CD4-positive, alpha-beta T cell treated with Interleukin-15 for 1 hour (primary cell): ENCODE results near the gene TECRL.

Experiments used
- DNase-seq: peaks from one replicate; pipeline ENCODE4 v3.0.0-alpha.2; 2020

TECRL gene, protein sequence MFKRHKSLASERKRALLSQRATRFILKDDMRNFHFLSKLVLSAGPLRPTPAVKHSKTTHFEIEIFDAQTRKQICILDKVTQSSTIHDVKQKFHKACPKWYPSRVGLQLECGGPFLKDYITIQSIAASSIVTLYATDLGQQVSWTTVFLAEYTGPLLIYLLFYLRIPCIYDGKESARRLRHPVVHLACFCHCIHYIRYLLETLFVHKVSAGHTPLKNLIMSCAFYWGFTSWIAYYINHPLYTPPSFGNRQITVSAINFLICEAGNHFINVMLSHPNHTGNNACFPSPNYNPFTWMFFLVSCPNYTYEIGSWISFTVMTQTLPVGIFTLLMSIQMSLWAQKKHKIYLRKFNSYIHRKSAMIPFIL

DNA sequence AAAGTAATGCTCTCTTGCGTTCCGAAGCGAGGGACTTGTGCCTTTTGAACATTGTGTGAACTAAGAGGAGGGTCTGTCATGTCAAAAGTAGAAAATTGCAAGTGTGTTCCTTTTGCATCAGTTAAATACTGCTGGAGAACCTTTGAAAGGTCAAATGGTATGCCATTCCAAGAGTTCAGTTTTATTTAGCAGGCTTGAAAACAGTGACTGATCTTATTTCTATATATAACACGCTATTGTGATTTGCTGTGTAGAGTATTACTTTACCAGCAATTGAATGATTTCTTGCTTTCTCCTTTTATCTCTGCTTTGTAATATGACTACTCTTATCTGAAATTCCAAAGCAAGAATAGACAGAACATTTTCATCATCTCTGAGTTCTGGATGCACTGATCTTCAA, at the start of gene TECRL:
TECRL (minus strand) TSS at position 151 of the 400 bp plus-strand sequence; CDS start at position 52, 99 bp downstream.
- DNase-seq, result no peak

DNA sequence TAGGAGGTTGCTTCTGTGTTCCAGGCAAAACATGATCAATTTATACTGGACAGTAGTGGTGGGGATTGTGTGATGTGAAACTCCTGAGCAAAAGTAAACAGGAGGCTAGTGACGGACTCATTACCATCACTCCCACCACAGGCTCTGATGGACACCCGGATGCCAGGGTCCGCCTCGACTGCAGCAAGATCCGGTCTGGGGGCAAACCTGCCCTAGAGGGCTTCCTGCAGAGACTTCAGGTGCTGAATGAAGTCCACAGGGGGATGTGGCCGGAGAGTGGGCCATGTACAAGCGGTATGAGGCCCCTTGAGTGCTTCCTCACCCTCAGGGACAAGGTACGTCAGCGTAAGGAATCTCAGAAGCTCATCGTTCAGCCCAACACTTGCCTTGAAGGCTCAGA, 23.4 kb upstream of the TECRL start:
- DNase-seq, result no peak

DNA sequence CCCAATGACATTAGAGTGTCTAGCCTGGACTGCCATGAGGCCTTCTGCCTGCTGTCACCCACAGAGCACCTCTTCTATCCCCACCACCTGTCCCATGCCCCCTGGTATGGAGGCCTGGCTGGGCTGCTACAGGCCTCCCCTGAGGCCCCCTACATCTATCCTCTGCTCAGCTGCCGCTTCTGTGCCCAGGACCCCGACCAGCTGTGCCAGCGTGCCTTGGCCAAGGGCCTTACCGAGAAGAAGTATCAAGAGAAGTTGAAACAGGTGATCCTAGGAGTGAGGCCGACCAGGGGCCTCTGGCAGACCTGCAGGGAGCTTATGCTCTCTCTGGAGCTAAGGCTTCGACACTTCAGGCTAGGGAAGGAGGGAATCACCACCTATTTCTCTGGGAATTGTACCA, 21.7 kb upstream of the TECRL start:
- DNase-seq, result no peak

DNA sequence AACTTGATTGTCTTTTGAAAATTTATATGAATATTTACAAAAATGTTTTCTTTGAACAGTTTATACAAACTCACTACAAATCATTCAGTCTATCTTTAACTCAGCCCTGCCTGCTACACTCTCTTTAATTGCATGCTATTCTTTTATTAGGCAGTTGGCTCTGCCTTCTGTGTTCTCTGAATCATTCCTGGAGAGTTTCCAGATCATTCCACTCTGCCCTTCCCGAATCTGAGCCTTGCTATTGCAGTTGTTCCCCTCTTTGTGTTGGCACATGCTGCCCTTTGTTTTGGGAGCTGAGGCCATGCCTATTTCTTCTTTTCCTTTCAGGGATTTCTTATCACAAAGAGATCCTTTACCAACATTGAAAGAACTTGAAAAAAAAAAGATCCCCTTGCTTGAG, 8.7 kb upstream of the TECRL start:
- DNase-seq, result no peak

DNA sequence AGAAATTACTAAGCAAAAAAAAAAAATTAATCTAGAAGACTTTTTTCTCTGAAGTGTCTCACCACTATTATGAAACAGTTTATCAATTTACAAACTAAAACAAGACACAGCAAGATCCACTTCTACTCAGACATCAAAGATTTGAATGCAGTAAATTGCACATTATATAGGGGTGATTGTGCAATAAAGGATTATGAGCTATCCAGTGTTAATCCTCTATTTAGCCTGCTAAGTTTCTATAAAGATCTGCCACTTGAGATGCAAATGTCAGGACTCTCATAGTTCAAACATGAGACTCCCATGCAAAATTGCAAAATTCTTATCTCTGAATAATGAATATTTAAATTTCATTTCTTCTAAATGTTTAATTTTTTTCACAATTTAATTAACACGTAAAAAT, 2.2 kb downstream of the TECRL start:
- DNase-seq, result no peak

DNA sequence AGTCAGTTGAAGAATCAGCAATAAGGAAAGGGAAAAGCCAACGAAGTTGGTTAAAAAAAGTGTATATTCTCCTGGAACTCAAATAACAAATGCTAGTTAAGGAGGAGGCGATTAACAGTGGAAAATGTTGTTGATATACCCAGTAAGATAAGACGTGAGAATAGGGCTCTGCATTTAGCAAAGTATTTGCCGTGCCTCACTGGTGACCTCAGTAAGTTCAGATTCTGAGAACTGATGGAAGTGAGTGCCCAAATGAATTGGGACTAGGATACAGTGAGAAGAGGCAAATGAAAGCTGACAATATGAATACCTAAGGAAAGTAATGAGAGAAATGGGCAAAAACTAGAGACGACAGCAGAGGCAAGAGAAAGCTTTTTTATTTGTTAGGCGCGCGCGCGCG, 3.5 kb downstream of the TECRL start:
- DNase-seq, result no peak

DNA sequence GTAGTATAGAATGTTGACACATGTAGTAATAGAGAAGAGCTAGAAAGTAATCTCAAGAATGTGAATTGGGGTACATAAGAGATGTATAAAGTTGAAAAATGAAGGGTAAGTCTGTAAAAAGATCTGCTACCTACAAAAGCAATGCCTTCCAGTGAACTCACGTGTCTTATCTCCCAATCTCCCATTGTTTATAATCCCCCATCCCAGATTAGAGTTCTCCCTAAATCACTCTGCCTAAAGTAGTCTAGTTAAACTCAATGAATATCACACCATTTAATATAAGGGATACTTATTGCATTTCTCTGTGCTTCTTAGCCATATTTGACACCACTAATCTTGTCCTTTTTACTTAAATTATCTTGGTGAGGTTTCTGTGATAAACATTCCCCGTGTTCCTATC, 6.6 kb downstream of the TECRL start:
- DNase-seq, result no peak

DNA sequence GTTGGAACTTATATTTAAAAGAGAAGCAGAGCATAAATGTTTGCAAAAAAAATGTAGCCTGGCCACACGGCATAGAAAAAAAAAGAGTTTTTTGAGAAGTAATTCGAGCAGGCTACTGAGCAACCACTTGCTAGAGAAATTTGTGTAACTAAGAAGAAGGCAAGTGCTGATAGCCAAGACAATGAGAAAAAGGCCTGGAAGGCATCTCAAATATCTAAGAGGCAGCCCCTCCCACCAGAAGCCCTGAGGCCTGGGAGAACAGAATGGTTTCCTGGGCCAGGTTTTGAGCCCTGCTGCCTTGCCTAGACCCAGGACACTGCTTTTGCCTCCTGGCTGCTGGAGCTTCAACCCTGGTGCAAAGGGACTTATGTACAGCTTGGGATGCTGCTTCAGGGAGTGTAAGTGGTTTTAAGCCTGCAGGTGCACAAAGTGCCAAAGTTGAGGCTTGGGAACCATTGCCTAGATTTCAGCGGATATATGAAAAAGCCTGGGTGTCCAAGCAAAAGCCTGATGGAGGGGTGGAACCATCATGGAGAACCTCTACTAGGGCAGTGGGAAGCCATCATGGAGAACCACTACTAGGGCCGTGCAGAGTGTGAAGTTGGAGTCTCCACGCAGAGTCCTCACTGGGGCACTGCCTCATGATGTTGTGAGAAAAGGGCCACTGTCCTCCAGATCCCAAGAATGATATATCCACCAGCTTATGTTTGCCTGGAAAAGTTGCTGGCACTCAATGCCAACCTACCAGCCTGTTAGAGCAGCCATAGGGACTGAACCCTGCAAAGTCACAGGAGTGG, 9.7 kb downstream of the TECRL start:
- DNase-seq, result no peak

DNA sequence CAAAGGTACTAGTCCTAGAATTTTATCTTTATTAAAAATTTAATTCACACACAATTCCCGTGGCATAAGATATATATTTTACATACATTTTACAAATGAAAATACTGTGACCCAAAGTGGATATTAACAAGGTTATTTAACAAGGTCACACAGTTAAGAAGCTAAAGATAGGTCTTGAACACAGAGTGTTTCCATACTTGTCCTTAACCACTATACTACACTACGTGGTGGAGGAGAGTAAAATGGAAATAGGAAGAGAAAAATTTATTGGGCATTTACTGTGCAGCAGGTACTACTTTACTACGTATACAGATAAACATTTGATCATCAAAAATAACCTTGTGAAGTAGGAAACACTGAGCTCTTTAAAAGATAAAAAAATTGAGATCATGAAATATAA, 14.8 kb downstream of the TECRL start:
- no peak for DNase-seq

DNA sequence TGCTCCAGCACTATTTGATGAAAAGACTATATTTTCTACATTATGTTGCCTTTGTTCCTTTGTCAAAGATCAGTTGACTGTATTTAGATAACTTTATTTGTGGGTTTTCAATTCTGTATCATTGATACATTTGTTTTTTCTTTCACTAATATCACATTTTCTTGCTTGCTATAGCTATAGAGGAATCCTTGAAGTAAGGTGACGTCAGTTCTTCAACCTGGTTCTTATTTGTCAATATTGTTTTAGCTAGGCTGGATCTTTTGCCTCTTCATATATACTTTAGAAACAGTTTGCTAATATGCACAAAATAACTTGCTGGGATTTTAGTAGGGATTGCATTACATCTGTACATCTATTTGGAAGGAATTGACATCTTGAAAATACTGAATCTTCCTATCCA, 21.0 kb downstream of the TECRL start:
- DNase-seq, result no peak

DNA sequence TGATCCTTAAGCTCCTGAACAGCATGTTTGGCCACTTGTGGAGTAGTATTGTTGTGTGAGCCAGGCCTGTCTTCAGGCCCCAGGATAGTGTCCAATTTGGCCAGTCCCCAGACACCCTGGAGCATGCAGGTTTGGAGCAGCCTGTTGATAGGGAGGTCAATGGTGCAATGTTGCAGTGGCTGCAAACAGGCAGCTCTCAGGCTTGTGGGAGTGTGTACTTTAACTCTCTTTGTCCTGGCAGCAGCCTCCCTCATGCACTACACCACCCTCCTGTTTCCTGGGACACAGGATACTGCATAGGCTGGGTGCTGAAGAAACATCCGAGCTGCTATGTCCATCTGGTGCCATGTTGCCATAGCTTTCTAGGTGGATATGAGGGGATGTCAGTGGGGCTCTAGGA, 24.0 kb downstream of the TECRL start:
- no peak for DNase-seq

DNA sequence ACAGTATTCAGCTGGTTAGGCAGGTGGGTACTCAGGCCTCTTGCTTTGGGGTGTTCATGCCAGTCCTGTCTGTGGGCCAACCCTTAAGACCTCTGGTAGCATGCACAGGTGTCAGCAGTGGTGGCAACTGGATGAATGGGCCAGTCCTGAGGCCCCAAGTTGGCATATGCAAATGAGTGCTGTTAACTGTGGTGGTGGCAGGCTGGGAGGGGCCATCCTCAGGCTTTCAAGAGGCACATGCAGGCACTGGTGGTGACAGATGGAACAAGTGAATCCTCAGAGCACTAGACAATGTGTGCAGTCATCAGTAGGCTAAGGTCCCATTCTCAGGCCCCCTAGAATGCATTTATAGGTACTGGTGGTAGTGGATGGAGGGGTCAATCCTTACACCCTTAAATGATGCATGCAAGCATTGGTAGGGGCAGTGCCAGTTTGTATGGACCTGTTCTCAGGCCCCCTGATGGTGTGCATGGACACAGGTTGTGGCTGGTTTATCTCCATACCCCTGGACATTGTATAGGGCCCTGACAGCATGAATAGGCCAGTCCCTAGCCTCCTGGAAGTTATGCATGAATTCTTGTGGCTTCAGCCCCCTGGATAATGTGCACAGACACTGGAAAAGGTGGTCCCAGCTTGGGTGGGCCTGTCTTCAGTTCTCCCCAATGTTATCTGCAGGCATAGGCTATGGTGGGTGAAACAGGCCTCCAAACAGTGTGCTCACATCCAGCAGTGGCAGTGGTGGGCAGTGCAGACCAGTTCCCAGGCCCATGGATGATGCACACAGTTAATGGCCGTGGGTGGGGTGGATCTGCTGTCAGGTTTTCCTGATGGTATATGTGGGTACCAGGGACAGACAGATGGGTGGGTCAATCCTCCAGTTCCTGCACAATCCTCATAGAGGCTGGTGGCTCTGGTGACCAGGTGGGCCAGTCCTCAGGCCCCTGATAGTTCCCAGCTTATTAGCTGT, 24.7 kb downstream of the TECRL start:
- DNase-seq, result no peak

DNA sequence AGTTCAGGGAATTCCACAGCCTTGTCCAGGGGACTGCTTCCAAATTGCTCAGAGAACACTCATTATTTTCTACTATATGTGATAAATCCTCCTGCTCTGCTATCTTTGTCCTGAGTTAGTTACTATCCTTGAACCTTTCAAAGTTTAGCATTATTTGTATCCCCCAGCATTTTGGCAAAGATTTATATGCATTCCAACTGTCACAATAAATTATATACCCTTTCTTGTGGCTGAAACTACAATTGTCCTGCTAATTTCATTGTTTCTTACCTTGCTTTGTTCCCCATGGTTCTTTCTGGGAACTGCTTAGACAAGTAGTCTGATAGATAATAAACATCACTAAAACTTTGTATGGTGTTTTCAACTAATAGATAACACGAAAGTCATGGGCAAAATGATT, 40.5 kb downstream of the TECRL start:
- DNase-seq, result no peak

DNA sequence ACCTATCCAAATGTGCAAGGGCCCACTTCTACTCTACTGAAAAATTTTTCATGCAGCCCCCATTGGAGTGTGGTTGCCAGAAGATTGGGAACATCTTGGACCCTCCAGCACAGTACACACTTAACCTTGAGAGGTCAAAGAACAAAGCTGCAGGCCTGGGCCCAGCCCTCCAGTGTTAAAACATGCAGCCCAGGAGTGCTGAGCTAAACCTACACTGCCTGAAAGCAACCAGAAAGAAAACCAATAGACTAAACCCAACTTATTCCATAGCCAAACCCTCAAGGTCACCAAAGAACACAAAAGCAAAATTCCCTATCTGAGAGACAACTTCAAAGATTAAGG, 47.9 kb downstream of the TECRL start:
- DNase-seq, result no peak

DNA sequence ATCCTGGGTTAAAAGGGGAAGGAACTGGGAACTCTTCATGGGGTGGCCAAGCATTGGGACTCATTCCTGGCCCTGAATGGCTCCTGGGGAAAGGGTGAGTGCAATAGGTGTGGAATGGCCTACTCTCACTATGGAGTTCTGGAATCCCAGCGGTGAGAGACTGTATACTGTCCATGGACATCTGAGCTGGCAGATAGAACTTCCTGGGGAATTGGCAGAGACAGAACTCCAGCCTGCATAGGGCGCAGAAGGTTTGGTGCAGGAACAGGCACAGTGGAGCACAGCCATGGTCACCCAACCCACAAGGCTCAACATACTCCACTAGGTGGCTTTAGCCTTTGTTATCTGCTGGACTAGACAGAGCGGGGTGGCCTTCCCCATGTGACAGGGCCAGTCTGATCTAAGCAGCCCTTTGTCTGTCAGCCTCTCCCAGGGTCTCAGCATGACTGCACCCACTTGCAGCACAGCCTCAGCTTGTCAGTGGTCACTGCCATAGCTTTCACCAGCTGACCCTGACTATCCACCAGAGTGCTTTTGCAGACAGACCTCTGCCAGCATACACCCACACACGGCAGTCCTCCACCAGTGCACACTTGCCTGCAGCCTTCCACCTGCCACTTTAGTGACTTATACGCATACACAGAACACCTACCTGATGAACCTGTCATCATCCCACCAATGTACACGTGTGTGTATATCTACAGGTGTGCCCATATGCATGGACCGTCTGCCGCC, 48.4 kb downstream of the TECRL start:
- DNase-seq, result no peak

DNA sequence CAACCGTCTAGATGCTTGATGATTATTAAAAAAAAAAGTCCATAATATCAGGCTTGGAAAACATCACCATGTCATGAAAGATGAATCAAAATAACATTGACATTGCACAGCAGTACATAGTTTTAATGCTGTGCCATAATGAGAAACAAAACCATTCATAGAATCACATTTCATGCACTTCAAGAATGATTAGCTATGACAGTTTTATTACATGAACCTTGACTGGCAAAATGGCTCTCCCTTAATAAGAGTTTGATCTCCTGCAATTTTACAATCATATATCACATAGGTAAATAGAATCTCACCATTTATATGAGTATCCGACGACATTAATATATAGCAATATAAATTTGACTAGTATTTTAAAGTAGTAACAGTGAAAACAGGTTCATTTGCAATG, 49.8 kb downstream of the TECRL start:
- DNase-seq, result no peak

DNA sequence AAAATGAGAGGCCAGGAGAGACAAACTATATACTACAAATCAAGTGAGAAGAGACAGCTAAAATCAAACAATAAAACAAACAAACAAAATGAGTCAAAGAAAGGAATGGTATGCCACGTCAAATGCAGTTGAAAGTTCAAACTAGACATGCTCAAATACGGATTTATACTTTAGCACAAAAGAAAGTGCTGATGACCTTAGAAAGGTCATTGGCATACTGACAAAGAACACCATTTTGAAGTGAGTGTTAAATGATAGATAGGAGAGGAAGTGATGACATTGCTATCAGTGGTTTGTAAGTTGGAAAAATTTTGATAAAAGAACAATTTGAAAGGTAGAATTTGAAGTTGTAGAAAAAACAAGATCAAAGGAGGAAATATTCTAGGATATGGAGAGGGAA, 55.3 kb downstream of the TECRL start:
- DNase-seq, result no peak

DNA sequence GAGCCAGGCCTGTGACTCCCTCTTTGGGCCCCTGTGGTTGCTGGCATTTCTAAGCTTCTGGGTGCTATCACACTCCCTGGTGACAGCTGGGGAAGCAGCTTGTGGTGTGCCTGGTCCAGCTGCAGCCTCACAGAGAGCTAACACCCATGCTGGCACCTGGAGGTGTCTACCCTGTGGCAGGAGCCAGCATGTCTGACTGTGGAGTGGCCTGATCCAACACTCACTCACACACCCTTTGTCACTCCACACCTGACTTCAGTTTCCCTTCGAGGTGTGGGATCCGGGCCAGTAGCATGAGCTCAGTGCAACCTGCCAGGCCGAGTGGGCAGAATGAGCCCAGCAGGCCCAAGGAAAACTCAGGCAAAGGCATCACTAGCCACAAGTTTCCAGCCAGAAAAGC, 67.5 kb downstream of the TECRL start:
- no peak for DNase-seq

DNA sequence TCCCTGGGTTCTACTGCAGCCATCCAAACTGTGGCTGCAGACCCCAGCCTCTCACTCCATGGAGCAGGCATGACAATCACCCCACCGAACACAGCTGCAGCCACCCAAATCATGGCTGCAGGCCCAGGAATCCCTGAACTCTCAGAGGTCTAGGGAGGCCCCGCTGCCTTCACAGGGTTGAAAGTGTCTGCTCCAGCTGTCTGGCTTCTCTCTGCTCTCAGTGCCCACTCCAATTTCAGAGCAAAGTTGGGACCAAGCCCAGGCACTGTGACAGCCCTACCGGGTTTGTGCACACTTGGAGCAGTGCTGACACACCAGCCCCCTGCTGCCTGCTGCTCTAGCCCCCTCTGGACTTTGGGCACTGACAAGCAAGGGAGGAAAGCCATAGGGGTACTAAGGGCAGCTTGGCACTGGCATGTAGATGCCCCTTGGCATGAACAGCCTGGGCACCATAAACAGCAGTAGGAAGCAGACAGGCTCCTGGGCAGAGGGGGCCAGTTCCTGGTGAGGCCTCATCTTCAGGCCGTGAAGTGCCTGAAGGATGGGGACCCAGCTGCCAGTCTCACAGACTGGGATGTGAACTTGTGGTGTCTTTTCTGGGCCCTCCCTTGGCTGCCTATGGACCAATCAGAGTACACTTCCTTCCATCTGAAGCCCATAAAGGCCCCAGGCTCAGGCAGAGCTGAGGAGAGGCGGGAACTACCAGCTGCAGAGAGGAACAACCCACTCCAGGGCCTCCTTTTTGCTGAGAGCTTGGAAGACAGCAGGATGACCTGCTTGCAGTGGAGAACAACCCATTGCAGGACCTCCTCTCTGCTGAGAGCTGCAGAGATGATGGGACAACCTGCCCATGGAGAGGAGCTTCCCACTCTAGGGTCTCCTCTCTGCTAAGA, 68.8 kb downstream of the TECRL start:
- DNase-seq, result no peak

DNA sequence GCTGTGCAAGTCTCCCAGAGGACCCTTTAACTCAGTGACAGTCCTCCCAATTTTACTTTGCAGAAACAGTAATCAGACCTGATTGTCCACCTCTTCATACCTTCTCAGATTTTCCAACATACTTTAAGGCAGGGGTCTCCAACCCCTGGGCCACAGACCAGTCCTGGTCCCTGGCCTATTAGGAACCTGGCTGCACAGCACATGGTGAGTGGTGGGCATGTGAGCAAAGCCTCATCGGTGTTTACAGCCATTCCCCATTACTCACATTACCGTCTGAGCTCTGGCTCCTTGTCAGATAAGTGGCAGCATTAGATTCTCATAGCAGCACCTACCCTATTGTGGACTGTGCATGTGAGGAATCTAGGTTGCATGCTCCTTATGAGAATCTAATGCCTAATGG, 74.3 kb downstream of the TECRL start:
- no peak for DNase-seq

DNA sequence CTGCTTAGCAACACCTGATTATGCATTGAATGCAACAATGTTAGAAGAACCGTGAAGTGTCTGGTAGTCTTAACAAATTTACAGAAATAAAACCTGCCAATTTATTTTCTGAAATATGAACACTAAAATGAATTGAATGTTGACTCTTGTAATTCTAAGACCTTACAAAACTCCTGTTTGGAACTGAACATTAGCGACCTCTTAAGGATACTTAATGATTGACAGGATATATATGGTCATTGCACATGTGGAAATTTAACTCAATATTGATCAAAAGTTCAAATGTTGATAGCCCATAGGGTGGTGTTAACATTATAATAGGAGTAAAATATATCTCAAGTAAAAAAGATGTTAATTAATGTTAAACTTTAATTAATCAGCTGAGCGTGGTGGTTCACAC, 79.1 kb downstream of the TECRL start:
- no peak for DNase-seq

DNA sequence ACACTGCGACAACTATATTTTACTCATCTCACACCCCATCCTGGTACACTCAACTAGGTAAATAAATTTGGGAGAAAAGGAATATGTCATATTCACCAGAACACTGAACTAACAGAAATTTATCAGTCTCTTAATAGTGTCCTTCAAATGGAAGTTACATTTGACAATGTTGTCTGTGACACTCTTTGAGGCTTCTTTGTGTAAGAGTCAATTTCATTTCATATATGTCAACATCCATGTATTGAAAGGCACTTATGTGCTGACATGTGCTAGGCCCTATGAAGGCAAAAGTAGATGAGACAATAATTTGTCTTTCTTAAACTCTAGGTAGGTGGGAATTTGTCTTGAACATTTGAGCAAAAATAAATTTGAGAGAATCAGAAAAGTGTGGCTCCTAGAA, 82.0 kb downstream of the TECRL start:
- no peak for DNase-seq
